ENCODE data around the gene MGAT3. TPM values are rescaled to one million over a fixed set of nuclear protein-coding genes. Genes with fewer than 3 reads are reported as not detected.

Gene MGAT3
- total RNA-seq, 1 experiment from 2014 or later, result 0.20 TPM

- no peak overlapping the region for H3K9ac ChIP-seq (ENCODE audit: low read length)
- H3K9me2 ChIP-seq (ENCODE audit: insufficient read depth), result no peaks in the 10 kb centered on the region
- H2AFZ ChIP-seq (ENCODE audit: low read depth, low read length, poor library complexity, severe bottlenecking), result no peak overlapping the region
- intact Hi-C loops (cut with micrococcal nuclease), result loop anchor here (10.0 kb wide), 1 partner anchor 398 kb away; no protein-coding TSS in a partner anchor
- H3K4me3 ChIP-seq (replicated peaks in 1 of 2; ENCODE audit: low read depth in 1 of 2, low read length in 2 of 2), result no peak overlapping the region
- DNase-seq (ENCODE audit: low read depth, low spot score) (no peak), ATAC-seq (no peak)
- RAD21 ChIA-PET (ENCODE audit: low non-redundant PET in 1 of 2, low total read pairs in 2 of 2, uncharacterized antibody in 2 of 2, unreplicated experiment in 2 of 2), result no interaction called here
- peaks cover 8% of the 10 kb centered on the region for H3K79me2 ChIP-seq (ENCODE audit: insufficient read depth, low read length)
- no peaks in the 10 kb centered on the region for H3K9me3 ChIP-seq (ENCODE audit: control insufficient read depth in 1 of 2, insufficient read depth in 1 of 2, low read depth in 1 of 2, low read length in 2 of 2)
- no peaks in the 10 kb centered on the region for H3K27me3 ChIP-seq (ENCODE audit: insufficient read depth, low read length)
- H3K4me2 ChIP-seq (ENCODE audit: low read length), result no peak overlapping the region
- H3K27ac ChIP-seq (ENCODE audit: low read depth, low read length), result no peak overlapping the region
- POLR2A ChIA-PET, result interaction anchor here (1.0 to 1.1 kb wide), 2 partner anchors 17 to 77 kb away, joined by 3 to 4 read pairs; partner anchors contain the start of gene ATF4
- no TSS peak for BruUV-seq (replicated peaks)
- H3K4me1 ChIP-seq (ENCODE audit: control insufficient read depth in 1 of 2, insufficient read depth in 2 of 2, low read length in 2 of 2), result peaks cover 18 to 27% of the 10 kb centered on the region in 2 experiments
- TF ChIP-seq ELF1 (IDR thresholded peaks at IDR 0.05; ENCODE audit: borderline replicate concordance, low read depth), result no peak
- no peak for TF ChIP-seq RAD21 (IDR thresholded peaks at IDR 0.05; ENCODE audit: low read depth)
- TF ChIP-seq EZH2phosphoT487 (IDR thresholded peaks at IDR 0.05; ENCODE audit: borderline replicate concordance), result no peak
- TF ChIP-seq CBX3 (IDR thresholded peaks at IDR 0.05; ENCODE audit: low read depth), result no peak
- TF ChIP-seq ZBTB33 (IDR thresholded peaks at IDR 0.05; ENCODE audit: extremely low read depth, insufficient replicate concordance, low read length), result no peak
- no peak for TF ChIP-seq TCF7L2 (IDR thresholded peaks at IDR 0.05; ENCODE audit: borderline replicate concordance, extremely low read depth, insufficient read depth, insufficient read length)
- TF ChIP-seq, protein P1, sequence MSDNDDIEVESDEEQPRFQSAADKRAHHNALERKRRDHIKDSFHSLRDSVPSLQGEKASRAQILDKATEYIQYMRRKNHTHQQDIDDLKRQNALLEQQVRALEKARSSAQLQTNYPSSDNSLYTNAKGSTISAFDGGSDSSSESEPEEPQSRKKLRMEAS (IDR thresholded peaks at IDR 0.05), result no peak
- no peak for TF ChIP-seq POLR2A (IDR thresholded peaks at IDR 0.05; ENCODE audit: borderline replicate concordance, extremely low read depth, insufficient read depth, insufficient read length)
- TF ChIP-seq JUND (IDR thresholded peaks at IDR 0.05), result no peak
- no peak for TF ChIP-seq POLR2AphosphoS5 (IDR thresholded peaks at IDR 0.05; ENCODE audit: low read depth, low read length)
- no peak for TF ChIP-seq SIN3A (IDR thresholded peaks at IDR 0.05; ENCODE audit: low read depth)
- no peak for TF ChIP-seq YY1 (IDR thresholded peaks at IDR 0.05; ENCODE audit: extremely low read depth, insufficient replicate concordance, low read depth, low read length)
- no peak for TF ChIP-seq ATF3 (IDR thresholded peaks at IDR 0.05)
- TF ChIP-seq REST (IDR thresholded peaks at IDR 0.05; ENCODE audit: low read depth), result no peak
- TF ChIP-seq ZFX (IDR thresholded peaks at IDR 0.05), result no peak
- TF ChIP-seq CTCF (IDR thresholded peaks at IDR 0.05 in 2 of 3, conservative IDR thresholded peaks at IDR 0.05 in 1 of 3; ENCODE audit: borderline replicate concordance in 1 of 3, insufficient read depth in 1 of 3, low read depth in 2 of 3, low read length in 2 of 3), result no peak
- no peak for TF ChIP-seq EGR1 (IDR thresholded peaks at IDR 0.05; ENCODE audit: low read depth)
- TF ChIP-seq SRF (IDR thresholded peaks at IDR 0.05; ENCODE audit: low read depth), result no peak
- TF ChIP-seq SP1 (IDR thresholded peaks at IDR 0.05; ENCODE audit: low read depth), result no peak
- TF ChIP-seq FOSL1 (IDR thresholded peaks at IDR 0.05; ENCODE audit: low read depth), result no peak
- no peaks in the 10 kb centered on the region for H4K20me1 ChIP-seq (ENCODE audit: insufficient read depth)
- H3K36me3 ChIP-seq (ENCODE audit: control insufficient read depth in 1 of 2, insufficient read depth in 2 of 2, low read length in 2 of 2), result no peaks in the 10 kb centered on the region
- CTCF ChIA-PET, result interaction anchor here (1.5 kb wide), 1 partner anchor 488 kb away, joined by 9 read pairs; no protein-coding TSS in a partner anchor
Measured at GRCh38 chr22:39536711-39537110, 79.9 kb downstream of the MGAT3 start.

Measured in HCT116 (cell line).